ENCODE results near the gene SPOCK1.

GRCh38 chr5:137466889-137467288, 32.2 kb downstream of the SPOCK1 start:
- no peak for TF ChIP-seq CTCF (conservative IDR thresholded peaks at IDR 0.05; ENCODE audit: low read depth, low read length)
- TF ChIP-seq USF2 (IDR thresholded peaks at IDR 0.05; ENCODE audit: low read depth, low read length): no peak
- TF ChIP-seq MAFK (IDR thresholded peaks at IDR 0.05; ENCODE audit: low read depth, low read length): no peak

All from IMR-90 (cell line).